NCI-H2081 (cell line): ENCODE measurements around the gene MACIR.
A peak's percentile ranks its signal among the peaks of the same experiment; 100 is the strongest.

Experiments used
- DNase-seq, 2 experiments: peaks; one replicate each; lab custom pipeline; 2025; lab: John Stamatoyannopoulos, UW

Gene MACIR

DNA sequence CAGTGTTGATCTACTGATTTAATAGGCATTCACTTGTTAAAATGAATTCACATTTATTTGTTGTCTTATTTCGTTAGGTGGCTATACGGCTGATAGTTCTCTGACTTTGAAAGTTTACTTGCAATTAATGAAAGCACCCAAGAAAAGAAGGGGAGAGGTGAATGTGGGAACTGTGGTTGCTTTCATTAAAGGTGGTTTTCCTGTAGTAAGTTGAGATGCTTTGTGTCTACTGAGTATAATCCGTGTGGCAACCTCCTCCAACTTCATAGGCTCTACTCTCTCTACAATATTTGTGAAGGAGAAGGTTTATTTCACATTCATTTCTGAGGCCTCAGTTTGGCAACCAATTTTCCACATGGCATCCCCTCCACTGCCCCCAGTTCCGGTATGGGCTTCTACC, 12.8 kb upstream of the MACIR start:
- no peak for DNase-seq

DNA sequence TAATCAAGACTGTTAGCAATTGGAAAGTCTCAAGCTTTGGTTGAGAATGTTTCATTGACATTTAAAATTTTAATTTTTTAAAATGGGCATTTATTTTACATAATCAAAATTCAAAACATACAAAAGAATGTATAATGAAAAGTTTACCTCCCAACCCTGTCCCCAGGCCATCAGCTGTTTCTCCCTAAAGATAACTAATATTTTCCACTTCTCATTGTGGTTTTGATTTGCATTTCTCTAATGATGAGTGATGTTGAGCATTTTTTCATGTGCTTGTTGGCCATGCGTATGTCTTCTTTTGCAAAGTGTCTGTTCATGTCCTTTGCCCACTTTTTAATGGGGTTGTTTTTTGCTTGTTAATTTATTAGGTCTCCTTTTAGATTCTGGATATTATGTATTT, 11.4 kb upstream of the MACIR start:
- no peak for DNase-seq

DNA sequence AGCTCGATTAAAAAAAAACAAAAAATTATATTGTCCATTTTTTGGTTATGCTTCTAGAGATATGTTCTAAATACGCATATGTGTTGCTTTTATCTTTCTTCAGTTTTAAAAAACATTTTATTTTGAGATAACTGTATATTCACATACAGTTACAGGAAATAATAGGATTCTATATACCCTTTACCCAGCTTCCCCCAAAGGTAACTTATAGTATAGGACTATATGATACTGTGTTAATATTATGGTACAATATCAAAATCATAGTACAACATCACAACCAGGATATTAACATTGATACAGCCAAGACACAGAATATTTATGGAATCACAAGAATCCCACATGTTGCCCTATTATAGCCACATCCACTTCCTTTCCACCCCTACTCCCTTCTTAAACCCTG, 9.5 kb upstream of the MACIR start:
- no peak for DNase-seq

DNA sequence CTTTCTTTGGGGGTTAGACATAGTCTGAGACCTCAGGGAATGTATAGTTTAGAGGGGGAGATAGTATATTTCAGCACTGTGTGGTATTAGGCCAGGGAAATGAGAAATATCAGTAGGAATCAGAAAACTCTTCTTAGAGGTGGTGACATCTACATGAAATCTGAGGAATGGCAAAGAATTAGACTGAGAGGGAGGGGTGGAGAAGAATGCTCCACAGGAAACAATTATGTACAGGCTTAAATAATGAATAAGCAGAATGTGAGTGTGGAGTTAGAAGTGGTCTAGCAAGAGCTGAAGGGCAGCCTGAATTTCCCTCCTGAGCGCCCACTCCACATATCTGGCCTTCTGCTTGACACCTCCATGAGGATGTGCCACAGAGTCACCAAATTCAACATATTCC, 3.6 kb upstream of the MACIR start:
- no peak for DNase-seq

DNA sequence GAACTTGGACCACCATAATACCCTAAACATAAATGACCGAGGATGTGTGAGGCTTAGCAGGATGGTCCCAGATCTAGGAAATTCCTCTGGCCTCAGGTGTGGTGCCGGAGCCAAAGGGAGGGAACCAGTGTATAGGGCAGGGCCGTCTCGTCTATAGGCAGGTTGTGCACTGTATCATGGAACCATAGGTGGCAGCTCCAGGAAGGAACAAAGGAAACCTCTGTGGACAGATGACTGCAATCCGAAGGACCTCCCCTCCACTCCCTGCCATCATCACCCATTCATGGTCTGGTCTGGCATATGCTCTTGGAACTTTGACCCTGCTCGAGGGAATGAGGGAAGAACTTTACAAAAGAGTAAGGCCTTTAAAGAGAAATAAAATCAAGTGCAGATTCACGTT, 2.9 kb upstream of the MACIR start:
- DNase-seq: no peak

DNA sequence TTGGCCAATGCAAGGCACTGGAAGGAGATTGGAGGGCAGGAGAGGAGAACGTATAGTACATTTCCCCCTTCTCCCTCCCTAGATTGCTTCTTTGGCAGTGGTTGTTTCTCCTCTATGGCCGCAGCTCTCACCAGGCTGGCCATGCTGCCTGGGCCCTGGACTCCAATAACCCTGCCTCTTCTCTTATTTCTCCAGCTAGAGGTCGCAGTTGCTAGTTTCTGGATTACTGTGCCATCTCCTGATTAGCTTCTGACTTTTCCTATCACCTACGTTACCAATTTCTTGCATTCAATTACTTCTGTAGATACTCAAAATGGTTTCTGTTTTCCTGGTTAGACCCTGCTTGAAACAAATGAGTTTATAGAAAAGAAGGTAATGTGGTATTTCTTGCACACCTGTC, 2.4 kb upstream of the MACIR start:
- DNase-seq: no peak

DNA sequence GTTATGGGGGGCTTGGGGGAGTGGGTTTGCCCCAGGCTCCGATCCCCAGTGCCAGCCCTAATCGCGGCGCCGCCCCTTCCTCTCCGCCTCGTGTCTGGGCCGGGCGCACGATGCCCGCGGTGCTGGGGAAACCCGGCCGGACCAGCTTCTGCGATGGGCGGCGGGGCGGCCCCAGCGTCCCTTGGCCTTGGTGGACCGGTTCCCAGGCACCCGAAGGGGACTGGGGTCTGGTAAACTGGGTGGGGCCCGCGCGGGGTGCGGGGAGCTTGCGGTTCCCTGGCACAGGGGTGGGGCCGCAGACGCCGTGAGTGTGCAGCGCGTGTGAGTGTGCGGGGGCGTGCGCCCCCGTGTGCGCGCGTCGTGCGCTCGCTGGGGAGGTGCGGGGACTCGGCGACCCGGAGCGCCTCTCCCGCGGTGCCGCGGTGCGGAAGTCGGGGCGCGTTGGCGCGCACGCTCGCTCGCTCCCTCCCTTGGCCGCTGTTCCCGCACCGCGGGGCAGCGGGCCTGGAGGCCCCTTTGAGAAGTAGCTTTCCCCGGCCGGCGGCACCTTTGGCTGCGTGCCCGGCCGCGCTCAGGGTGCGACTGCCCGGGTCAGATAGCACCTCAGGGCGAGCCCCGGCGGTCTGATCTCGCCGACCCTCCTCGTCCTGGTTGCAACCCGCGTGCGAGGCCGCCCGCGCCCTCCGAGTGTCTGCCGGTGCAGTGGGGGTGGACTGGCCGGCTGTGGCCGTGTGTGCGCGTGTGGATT, 568 bp downstream of the MACIR start:
- peak; percentile 62 to 63 for DNase-seq

DNA sequence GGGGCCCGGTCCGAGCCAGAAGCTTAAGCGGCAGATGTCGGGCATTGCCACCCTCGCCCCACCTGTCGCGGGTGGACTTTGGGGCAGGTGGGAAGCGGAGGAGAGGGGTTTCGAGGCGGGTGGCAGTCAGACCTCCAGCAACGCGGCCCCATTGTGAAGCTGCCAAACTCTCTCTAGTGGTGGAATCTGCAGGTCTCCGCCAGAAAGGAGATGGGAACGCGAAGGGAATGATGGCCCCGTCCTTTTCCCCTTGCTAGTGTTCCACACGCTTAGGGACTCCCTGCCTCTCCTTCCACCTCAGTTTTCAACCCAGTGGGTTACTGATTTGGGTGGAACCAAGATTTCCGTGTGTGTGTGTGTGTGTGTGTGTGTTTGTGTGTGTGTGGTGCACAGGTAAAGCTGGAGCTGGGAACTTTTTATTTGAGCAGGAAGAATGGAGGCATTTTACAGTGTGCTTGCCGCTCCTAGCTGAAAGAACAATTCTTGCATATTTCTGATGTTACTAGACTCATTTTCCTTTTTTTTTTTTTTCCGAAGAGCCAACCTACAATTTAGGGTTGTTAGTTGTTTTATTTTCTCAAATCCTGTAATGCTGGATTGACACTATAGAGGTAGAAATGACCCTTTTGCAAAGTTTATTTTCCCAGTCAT, 1.3 kb downstream of the MACIR start:
- DNase-seq: peak; percentile 8 to 47

DNA sequence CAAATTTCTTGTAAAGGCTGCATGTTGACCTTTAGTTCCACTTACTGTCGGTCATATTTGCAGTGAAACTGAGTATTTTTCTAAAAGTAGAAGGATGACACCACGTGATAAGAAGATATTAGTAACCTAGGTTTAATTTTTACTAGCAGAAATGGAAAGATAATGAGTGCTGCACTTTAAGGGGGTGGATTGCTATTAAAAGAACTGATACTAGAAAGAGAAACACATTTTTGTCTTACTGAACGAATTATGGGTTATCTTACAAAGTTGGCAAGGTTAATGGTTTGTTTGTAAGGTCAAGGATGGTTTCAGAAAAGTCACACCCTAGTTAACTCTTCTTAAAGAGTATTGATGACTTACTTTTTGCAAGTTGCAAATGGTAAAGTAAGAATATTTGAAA, 2.4 kb downstream of the MACIR start:
- DNase-seq: no peak

DNA sequence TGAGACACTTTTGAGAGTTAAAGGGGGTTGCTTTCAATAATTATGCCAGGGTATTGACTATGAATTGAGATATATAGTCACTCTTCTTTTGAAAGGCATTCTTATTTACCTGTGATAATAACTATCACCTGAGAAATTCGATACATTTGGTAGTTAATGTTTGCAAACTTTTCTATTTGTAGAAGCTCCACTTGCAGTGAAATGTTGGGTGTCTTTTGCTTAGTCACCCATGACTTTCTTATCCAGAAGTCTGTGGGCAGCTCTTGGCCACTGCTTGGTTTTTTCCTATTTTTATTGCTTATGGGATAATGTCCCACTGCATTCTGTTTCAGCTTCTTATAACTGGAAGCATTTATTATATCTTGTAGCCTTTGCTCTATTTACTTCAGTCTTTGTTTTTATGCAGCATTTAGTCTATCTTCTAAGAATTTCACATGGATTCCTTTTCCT, 3.9 kb downstream of the MACIR start:
- no peak for DNase-seq

DNA sequence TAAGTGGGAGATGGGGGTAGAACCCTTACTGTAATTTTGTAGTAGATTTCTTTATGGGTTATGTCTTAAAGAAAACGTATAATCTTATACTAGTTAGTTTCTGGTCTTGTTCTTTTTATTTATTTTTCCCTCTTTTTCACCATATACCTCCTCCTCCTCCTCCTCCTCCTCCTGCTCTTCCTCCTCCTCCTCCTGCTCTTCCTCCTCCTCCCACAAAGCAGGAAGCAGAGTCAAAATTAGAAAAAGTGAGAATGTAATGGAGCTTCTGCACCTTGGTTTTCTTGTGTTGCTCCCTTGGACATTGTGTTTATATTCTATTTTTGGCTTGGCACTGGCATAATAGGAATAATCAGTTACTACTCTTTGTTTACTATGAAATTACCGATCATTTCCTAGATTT, 4.5 kb downstream of the MACIR start:
- DNase-seq: peak in 1 of 2 experiments; percentile 38

DNA sequence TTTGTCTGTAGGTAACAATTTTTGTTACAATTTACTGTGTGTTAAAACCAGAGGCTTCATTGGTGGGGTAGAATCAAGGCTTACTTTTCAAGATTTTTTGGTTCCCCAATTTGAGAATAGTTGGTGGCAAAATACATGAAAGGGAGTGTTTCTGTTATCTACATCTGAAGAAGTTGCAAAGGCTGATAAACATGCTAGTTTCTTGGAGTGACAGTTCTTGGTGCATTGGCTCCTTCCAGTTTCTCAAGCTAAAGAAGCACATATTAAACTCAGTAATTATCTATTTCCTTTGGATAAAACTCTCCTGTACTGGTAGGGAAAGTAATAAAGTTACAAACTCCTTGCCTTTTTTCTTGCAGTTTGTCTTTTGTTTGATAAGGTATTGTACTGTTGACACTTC, 5.9 kb downstream of the MACIR start:
- DNase-seq: no peak

DNA sequence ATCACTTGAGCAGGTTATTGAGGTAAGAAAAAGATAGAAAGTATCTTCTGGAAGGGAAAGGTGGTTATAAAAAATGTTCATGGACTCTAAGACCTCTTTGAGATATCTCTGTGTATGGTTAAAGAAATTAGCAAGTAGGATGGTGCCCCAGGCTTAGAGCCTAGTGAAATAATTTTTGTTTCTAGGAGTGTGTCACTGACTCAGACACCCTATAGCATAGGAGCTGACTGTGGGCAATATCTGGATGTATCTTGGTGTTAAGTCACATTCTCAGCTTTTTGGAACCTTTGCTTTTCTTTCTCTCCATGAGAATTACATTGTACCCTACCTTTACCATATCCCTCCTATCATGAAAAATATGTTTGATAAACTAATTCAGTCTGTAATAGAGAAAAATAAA, 12.0 kb downstream of the MACIR start:
- no peak for DNase-seq

DNA sequence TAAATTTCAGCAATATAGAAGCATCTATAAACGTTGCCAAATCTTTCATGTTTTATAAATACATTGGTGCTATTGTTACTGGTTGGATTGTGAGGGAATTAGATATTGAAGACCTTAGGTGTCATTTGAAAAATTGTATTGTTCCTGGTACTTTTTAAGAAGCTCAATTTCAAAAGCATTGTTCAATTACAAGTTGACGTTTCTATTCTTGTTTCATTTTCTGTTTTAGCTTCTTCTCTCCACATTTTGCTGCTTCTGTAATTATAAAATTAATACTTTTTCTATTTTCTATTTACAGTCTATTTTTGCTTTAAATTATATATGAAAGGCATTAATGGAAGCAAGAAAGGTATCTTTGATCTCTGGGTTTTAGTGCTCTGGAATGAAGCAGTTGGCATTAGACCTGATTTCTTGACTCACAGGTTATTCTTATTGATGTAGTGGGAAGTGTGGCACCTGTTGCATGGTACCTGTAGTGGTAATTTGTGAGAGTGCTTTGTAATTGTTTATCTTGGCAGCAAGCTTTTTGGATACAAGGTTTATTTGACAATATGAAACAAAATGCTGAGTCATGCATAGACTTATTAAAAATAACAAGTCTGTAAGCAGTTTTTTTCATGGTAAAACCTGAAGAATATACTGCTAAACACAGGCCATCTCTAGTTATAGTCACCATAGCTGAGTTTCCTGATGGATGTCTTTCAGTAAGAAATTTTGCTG, 13.2 kb downstream of the MACIR start:
- peak in 1 of 2 experiments; percentile 3 for DNase-seq

DNA sequence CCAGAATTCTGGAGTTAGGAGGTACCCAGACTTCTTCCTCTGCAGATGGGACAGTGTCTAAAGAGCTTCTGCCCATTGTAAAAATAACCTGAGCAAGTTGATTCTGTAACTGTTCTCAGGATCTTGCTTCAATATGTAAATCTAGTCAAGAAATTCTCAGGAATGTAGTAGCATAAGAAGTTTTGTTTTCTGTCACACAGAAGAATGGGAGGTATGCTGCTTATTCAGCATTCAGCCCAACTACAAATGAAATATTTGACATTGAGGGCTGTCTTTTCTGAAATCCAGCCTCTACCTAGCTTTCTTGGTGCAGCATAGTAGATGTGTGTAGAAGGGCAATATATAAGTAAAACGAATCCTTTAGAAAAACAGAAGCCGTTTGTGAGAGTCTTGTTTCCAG, 13.8 kb downstream of the MACIR start:
- no peak for DNase-seq

DNA sequence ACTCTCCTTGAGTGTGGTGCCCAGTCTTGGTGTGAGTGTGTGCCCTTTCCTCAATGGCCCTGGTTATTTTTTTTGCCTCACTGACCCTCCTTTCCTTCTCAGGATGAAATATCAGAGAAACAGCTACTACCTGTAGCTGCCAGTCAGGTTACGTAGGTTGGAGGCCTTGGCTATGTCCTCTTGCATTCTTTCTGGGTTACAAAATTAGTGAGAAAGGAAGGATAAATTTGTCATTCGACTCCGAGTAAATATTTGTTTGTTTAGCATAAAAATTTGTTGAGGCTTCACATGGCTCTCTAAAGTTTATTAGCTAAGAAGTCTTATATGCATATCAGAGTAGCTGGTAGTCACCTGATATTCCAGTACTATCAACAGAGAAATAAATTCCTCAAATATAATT, 15.4 kb downstream of the MACIR start:
- DNase-seq: no peak

DNA sequence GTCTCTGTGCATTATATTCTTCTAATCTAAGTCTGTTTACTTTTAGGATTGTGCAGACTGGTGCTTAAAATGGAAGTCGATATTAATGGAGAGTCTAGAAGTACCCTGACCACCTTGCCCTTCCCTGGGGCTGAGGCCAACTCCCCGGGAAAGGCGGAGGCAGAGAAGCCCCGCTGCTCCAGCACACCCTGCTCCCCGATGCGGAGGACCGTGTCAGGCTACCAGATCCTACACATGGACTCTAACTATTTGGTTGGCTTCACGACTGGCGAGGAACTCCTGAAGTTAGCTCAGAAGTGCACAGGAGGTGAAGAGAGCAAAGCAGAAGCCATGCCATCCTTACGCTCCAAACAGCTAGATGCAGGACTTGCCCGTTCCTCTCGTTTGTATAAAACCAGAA, 17.3 kb downstream of the MACIR start:
- no peak for DNase-seq

DNA sequence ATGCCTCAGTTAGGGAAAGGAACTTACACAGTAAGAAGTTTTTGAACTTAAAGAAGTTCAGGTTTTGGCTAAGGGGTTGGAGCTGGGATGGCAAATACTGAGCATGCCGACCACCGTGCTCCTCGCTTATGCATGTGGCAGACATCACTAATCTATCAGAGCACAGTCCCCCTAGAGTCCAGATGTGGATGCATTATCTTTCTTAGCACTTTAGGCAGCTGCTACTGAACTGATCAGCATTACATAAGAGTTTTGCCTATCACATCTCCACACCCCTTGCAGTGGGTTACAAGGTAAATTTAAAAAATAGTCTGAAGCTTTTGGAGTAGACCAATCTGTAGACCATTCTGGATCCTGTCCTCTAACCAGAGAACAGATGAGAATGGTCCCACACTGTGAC, 22.4 kb downstream of the MACIR start:
- no peak for DNase-seq

DNA sequence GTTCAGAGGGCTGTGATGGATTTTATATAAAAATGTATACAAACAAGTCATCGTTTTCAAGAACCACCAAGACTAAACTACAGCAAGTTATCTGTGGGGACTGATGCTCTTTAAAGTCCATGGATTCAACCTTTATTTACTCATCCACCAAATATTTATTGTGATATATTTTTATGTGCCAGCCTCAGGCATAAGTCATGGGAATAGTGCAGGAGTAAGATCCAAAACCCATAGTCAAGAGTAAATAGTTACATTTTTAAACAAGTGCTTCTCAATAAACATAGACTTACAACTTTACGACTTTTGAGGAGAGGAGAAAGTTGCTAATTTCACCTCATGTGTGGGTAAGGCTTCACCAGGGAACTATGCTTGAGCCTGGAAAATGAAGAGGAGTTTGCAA, 24.6 kb downstream of the MACIR start:
- no peak for DNase-seq

DNA sequence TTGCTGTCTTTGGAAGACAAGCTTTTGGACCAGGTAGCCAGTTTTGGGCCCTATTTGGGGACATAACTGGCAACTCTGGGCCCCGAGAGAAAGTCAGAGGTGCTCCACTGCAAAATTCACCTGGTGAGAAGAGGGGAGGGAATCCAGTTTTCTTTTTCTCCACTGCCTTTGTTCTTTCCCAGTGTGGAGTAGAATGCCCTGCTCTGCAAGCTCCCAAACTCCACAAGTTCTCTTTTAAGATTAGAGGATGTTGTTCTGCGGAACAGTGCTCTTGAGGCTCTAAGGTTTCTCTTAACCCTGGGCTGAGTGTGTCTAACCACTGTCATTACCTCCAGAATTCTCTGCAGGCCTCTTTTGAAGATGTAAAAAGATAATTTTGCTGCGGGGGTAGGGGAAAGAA, 25.3 kb downstream of the MACIR start:
- no peak for DNase-seq

DNA sequence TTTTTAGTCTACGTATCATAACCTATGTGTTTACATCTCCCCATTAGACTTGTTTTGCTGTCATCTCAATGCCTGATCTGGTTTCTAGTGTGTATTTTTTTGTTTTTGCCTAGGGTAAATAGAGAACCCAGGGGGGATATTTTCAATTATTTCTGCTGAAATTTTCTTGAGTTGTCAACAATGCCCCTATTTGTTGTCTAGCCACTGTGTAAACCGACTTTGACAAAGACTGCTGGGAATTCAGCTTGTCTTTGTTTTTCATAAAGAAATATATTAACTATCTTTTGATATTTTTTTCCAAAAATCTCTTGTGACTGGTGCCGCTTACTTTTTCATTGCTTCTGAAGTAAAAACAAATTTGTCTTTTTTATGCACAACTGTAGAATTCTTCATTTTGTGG, 28.1 kb downstream of the MACIR start:
- DNase-seq: no peak

DNA sequence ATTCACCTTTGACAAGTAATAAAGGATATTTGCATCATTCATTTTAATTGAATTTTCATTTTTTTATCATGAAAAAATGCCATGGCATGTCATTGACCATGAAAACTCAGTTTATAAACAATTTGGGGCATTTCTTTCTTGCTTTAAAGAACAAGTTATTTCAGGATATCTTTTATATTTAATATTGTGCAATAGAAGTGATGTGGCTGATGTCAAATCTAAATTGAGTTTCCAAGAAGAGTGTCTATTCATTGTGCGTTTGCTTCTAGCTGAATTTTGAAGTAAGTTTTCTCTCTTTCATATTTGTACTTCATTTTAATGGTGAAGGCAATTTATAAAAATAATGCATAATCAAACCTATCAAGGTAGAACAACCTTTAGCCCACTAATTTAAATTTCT, 30.5 kb downstream of the MACIR start:
- DNase-seq: no peak

DNA sequence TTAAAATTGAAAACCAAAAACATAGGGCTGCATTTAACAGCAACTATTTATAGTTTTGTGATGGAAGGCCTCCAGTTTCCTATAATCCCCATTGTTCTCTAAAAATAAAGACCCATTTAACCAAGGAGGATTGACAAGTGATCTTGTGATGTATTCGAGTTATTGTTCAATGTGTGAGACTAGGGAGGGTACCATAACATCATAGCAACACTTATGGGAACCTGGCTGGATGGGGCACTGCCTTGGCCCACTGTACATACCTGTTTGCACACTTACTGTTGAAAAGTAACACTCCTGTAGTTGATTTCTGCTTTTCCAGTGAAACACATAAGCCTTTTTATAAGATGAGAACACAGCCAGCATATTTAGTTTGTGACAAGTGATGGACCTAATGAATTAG, 32.3 kb downstream of the MACIR start:
- no peak for DNase-seq
